K562 (cell line): Measurements from ENCODE around the gene CACNA1C. TPM values are rescaled to one million over a fixed set of nuclear protein-coding genes. Genes with fewer than 3 reads are reported as not detected.

Experiments used
- ATAC-seq: fragments of 200-7000 bp; cut with Tn5 transposase; 3 replicates; pipeline ENCODE4 v1.9.1; 2020; ENCODE audit warnings: moderate library complexity
- BruUV-seq: library from RNA; stranded (reverse); fragments of 400-500 nt; replicated peaks from 2 replicates; lab custom pipeline; 2021; lab: Mats Ljungman, UMichigan
- CTCF ChIA-PET: fragments of 300-600 bp; formaldehyde crosslinking; extraction: SDS; loops from one replicate; lab custom pipeline; 2021; ENCODE audit warnings: low intra/inter-chr PET ratio; lab: Yijun Ruan, JAX
- POLR2A ChIA-PET: fragments of 300-600, 350-650 bp; sonication (Branson Sonifier 250); formaldehyde crosslinking; extraction: SDS; loops from one replicate; lab custom pipeline; 2021; ENCODE audit warnings: antibody characterized with exemption, inconsistent platforms; lab: Yijun Ruan, JAX
- DNase-seq, 4 experiments: peaks; one replicate each; pipeline versions ENCODE4 v3.0.0 to v3.0.0-alpha.2; 2011 to 2018; ENCODE audit warnings: low spot score in 3 of 4, mixed read lengths in 3 of 4; ENCODE audit errors: extremely low read depth in 1 of 4
- FAIRE-seq: peaks from 2 replicates; lab custom pipeline; 2011; peaks lifted over from hg19 to GRCh38; lab: Jason Lieb, UNC
- H2AFZ ChIP-seq: 2 replicates; pipeline ENCODE4 v1.6.0; 2011; ENCODE audit warnings: low read depth, low read length, control low read depth, inconsistent platforms
- H3K27ac ChIP-seq: fragments of 200-600 bp; 3 replicates; pipeline ENCODE4 v1.8.0; 2011; ENCODE audit warnings: low read depth, mild to moderate bottlenecking, control low read depth, inconsistent platforms, low read length, moderate library complexity, mixed read lengths; ENCODE audit errors: extremely low read depth
- H3K27me3 ChIP-seq, 2 experiments: fragments of 300-600 bp in 1 of 2; 2 replicates in 1 of 2; 3 replicates in 1 of 2; pipeline versions ENCODE4 v1.6.0 to v1.8.0; 2011; ENCODE audit warnings: inconsistent platforms in 2 of 2, low read length in 2 of 2, mild to moderate bottlenecking in 1 of 2, mixed read lengths in 1 of 2, moderate library complexity in 1 of 2; ENCODE audit not compliant: control insufficient read depth in 2 of 2, insufficient read depth in 2 of 2
- H3K36me3 ChIP-seq: fragments of 300-600 bp; 3 replicates; pipeline ENCODE4 v1.8.0; 2011; ENCODE audit warnings: mild to moderate bottlenecking, low read length, inconsistent platforms; ENCODE audit not compliant: control insufficient read depth, insufficient read depth
- H3K4me1 ChIP-seq, 2 experiments: fragments of 200-600 bp in 1 of 2; replicated peaks in 1 of 2; 2 replicates in 1 of 2; 3 replicates in 1 of 2; pipeline versions ENCODE4 v1.5.1 to v1.8.0; 2011; ENCODE audit warnings: inconsistent platforms in 2 of 2, low read length in 2 of 2, mild to moderate bottlenecking in 1 of 2, mixed read lengths in 1 of 2, moderate library complexity in 1 of 2; ENCODE audit not compliant: control insufficient read depth in 2 of 2, insufficient read depth in 2 of 2
- H3K4me2 ChIP-seq: 2 replicates; pipeline ENCODE4 v1.6.1; 2011; ENCODE audit warnings: low read length, control low read depth, inconsistent platforms, mixed read lengths; ENCODE audit not compliant: insufficient read depth
- H3K4me3 ChIP-seq: fragments of 200-600 bp; sonication (generic), shearing (Covaris generic); 2 replicates; pipeline ENCODE4 v1.5.1; 2016; ENCODE audit warnings: control low read depth, inconsistent platforms
- H3K79me2 ChIP-seq: fragments of 200-600 bp; 3 replicates; pipeline ENCODE4 v1.8.0; 2011; ENCODE audit warnings: low read length, inconsistent platforms; ENCODE audit not compliant: control insufficient read depth, insufficient read depth
- H3K9ac ChIP-seq, 2 experiments: 2 replicates each; pipeline versions ENCODE4 v1.6.0 to v1.6.1; 2011; ENCODE audit warnings: low read depth in 2 of 2, low read length in 2 of 2, control low read depth in 1 of 2, inconsistent platforms in 1 of 2, mild to moderate bottlenecking in 1 of 2, mixed read lengths in 1 of 2; ENCODE audit not compliant: insufficient read depth in 1 of 2
- H3K9me1 ChIP-seq: one replicate; pipeline ENCODE4 v1.6.0; 2011; ENCODE audit warnings: inconsistent platforms, mild to moderate bottlenecking, low read length, moderate library complexity; ENCODE audit not compliant: control insufficient read depth, insufficient read depth
- H3K9me3 ChIP-seq: replicated peaks from 2 replicates; pipeline ENCODE4 v1.5.1; 2011; ENCODE audit warnings: low read depth, low read length, inconsistent platforms; ENCODE audit not compliant: control insufficient read depth, insufficient read depth
- H4K20me1 ChIP-seq: replicated peaks from 2 replicates; pipeline ENCODE4 v1.6.1; 2011; ENCODE audit warnings: low read length, inconsistent platforms, mixed read lengths; ENCODE audit not compliant: control insufficient read depth, insufficient read depth
- CHCHD3 ChIP-seq: fragments of 250-450 bp; sonication (Bioruptor Pico); IDR thresholded peaks from 2 replicates; pipeline ENCODE4 v2.1.2; 2022; ENCODE audit warnings: mild to moderate bottlenecking
- EP300 ChIP-seq: IDR thresholded peaks from 2 replicates; pipeline ENCODE4 v1.6.1; 2012; ENCODE audit warnings: low read length, improper control_type of control experiment
- HDAC2 ChIP-seq: fragments of 450-650 bp; IDR thresholded peaks from 2 replicates; pipeline ENCODE4 v1.6.1; 2016; ENCODE audit warnings: mild to moderate bottlenecking
- HNRNPL ChIP-seq: fragments of 200-400 bp; formaldehyde crosslinking; IDR thresholded peaks from 2 replicates; pipeline ENCODE4 v1.6.1; 2017; ENCODE audit warnings: low read depth, mild to moderate bottlenecking, low read length
- MCM3 ChIP-seq: fragments of 450-650 bp; IDR thresholded peaks from 2 replicates; pipeline ENCODE4 v1.6.1; 2016
- RBM15 ChIP-seq: fragments of 200-400 bp; formaldehyde crosslinking; IDR thresholded peaks from 2 replicates; pipeline ENCODE4 v1.6.1; 2018; ENCODE audit warnings: mild to moderate bottlenecking, low read length, moderate library complexity; ENCODE audit not compliant: insufficient read depth
- RREB1 ChIP-seq: fragments of 250-450 bp; sonication (Bioruptor Pico); IDR thresholded peaks from 2 replicates; pipeline ENCODE4 v1.4.0; 2020
- ZBTB43 ChIP-seq: sonication (generic); formaldehyde crosslinking; IDR thresholded peaks from 2 replicates; pipeline ENCODE4 v1.8.0; 2023; ENCODE audit warnings: mild to moderate bottlenecking, missing genetic modification reagents
- ZNF586 ChIP-seq: fragments of 450-650 bp; formaldehyde crosslinking; conservative IDR thresholded peaks from 2 replicates; pipeline ENCODE4 v1.4.0; 2020; ENCODE audit warnings: mild to moderate bottlenecking, moderate library complexity
- ZNF77 ChIP-seq: fragments of 250-450 bp; sonication (Bioruptor Pico); IDR thresholded peaks from 2 replicates; pipeline ENCODE4 v1.5.0; 2020
- WGBS: fragments of 100-300 bp; shearing (Covaris generic); methylation state at CpG from one replicate; pipeline ENCODE4 v1.1.6; 2016; ENCODE audit warnings: low coverage, mixed read lengths; ENCODE audit not compliant: insufficient coverage; ENCODE audit errors: missing lambda C conversion rate; 5-methylcytosine and 5-hydroxymethylcytosine counted together
- in situ Hi-C: fragments of 300-500 bp; cut with MboI; formaldehyde crosslinking; loops from 4 replicates; pipeline ENCODE4 v1.15.0; 2018; ENCODE audit warnings: inconsistent platforms, mixed read lengths
- intact Hi-C: fragments of 100-400 bp; cut with micrococcal nuclease; formaldehyde crosslinking; loops from 2 replicates; pipeline ENCODE4 v1.14.2; 2022
- polyA plus RNA-seq, 8 experiments: library from polyadenylated mRNA; depleted of rRNA in 4 of 8; stranded (reverse) in 5 of 8; unstranded in 3 of 8; fragments of >200 nt; fragmentation: Nextera tagmentation in 2 of 8; fragmentation: Illumina TruSeq in 1 of 8; extraction: Ambion mirVana in 2 of 8; extraction: Trizol in 1 of 8; gene quantifications; 2 replicates each; pipeline versions ENCODE4 v1.2.1 to v1.2.3, GENCODE V29; 2011 to 2014; ENCODE audit warnings: inconsistent platforms in 1 of 8, missing spikeins in 1 of 8
- total RNA-seq, 7 experiments: library from RNA; depleted of rRNA in 6 of 7; stranded (reverse); fragments of >200 nt in 6 of 7; fragmentation: Illumina TruSeq in 2 of 7; extraction: Trizol in 2 of 7; gene quantifications; 2 replicates each; pipeline versions ENCODE4 v1.2.1 to v1.2.3, GENCODE V29; 2011 to 2021; ENCODE audit warnings: low replicate concordance in 1 of 7
- TF ChIP-seq, protein P1 (sequence below), 2 experiments: fragments of 150-350 bp in 1 of 2; IDR thresholded peaks; 2 replicates each; pipeline ENCODE4 v1.6.1; 2012 to 2016; ENCODE audit warnings: low read depth in 2 of 2, low read length in 2 of 2, mild to moderate bottlenecking in 1 of 2, moderate library complexity in 1 of 2

The CACNA1C gene
- total and polyA plus RNA-seq, 9 of the 15 experiments (the other 6 are each of a cell fraction or from before 2014, with no cell fraction given): not detected

DNA sequence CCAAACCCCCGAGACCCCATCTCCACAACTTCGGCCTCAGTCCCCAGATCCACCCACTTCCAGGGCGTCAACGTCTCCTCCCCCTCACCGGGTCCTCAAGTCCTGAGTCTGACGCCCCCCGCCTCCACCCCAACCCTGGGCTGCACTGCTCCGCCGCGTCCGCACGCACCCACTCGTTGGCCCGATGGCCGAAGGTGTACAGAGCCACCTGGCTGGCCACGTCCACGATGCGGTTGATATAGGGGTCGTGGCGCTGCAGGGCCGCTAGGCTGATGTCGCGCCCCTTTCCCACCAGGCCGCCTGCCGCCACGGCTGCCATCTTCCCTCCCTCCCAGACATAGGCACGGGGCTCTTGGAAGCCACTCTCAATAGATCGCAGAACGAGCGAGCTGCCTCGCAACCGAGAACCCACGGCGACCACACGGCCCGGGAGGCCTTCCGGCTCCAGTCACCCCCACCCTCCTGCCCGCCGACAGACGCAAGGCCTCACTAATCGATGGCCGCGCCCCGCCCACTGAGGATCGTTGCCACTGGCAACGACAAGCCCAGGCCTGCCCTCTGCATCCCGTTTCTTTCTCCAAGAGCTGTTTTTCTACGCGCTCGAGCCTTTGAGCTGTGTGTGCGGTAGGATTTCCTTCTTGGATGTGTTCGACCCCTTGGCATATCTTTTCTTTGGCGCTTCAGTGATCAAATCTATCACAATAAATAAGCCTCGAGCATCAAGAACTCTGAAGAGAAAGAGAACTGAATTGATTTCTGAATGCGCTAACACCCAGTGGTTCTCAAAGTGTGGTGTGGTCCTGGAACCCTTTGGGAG is 48.5 kb upstream of the CACNA1C start, which contains the start of gene DCP1B:
DCP1B (minus strand) TSS at position 345 of the 817 bp plus-strand sequence; CDS start at position 319, 26 bp downstream.
- BruUV-seq: no TSS peak
- WGBS: 8% methylated on average over 25 of the region's 55 CpGs
- H3K9me1 ChIP-seq: no peaks in the 10 kb centered on the region
- peaks cover 10% of the 10 kb centered on the region; the same call in 2 of the 3 replicates for H3K79me2 ChIP-seq
- FAIRE-seq (peak; percentile 92), DNase-seq (peak; percentile 87 to 93 (median 90)), ATAC-seq (peak; percentile 100)
- no peaks in the 10 kb centered on the region for H4K20me1 ChIP-seq
- intact Hi-C loops (loop anchor here (2.0 kb wide), 1 partner anchor 26 kb away; no protein-coding TSS in a partner anchor), in situ Hi-C loops (no loop called here)
- H2AFZ ChIP-seq: peak within 1 kb of the TSS; percentile 97
- CTCF ChIA-PET: no interaction called here
- H3K4me1 ChIP-seq: peaks cover 0 to 3% of the 10 kb centered on the region in 2 experiments; a peak in 1 of 5 replicates
- H3K27me3 ChIP-seq: no peaks in the 10 kb centered on the region
- peak within 1 kb of the TSS; percentile 70 for H3K27ac ChIP-seq
- peak within 1 kb of the TSS; percentile 94 for H3K4me3 ChIP-seq
- peak within 1 kb of the TSS; percentile 81 to 94 for H3K9ac ChIP-seq
- H3K9me3 ChIP-seq: no peaks in the 10 kb centered on the region
- POLR2A ChIA-PET: interaction anchor here (0.7 kb wide), 4 partner anchors 18 to 1594 kb away, joined by 3 to 4 read pairs (median 3); no protein-coding TSS in a partner anchor
- H3K36me3 ChIP-seq: no peaks in the 10 kb centered on the region
- peak within 1 kb of the TSS; percentile 97 for H3K4me2 ChIP-seq
- TF ChIP-seq EP300: no peak
- TF ChIP-seq ZBTB43 (CRISPR knock-in tag): no peak
- TF ChIP-seq HNRNPL: no peak
- TF ChIP-seq RREB1 (CRISPR knock-in tag): no peak
- TF ChIP-seq RBM15: no peak
- TF ChIP-seq HDAC2: no peak
- TF ChIP-seq ZNF586 (CRISPR knock-in tag): no peak
- TF ChIP-seq MCM3: no peak
- TF ChIP-seq, protein P1, sequence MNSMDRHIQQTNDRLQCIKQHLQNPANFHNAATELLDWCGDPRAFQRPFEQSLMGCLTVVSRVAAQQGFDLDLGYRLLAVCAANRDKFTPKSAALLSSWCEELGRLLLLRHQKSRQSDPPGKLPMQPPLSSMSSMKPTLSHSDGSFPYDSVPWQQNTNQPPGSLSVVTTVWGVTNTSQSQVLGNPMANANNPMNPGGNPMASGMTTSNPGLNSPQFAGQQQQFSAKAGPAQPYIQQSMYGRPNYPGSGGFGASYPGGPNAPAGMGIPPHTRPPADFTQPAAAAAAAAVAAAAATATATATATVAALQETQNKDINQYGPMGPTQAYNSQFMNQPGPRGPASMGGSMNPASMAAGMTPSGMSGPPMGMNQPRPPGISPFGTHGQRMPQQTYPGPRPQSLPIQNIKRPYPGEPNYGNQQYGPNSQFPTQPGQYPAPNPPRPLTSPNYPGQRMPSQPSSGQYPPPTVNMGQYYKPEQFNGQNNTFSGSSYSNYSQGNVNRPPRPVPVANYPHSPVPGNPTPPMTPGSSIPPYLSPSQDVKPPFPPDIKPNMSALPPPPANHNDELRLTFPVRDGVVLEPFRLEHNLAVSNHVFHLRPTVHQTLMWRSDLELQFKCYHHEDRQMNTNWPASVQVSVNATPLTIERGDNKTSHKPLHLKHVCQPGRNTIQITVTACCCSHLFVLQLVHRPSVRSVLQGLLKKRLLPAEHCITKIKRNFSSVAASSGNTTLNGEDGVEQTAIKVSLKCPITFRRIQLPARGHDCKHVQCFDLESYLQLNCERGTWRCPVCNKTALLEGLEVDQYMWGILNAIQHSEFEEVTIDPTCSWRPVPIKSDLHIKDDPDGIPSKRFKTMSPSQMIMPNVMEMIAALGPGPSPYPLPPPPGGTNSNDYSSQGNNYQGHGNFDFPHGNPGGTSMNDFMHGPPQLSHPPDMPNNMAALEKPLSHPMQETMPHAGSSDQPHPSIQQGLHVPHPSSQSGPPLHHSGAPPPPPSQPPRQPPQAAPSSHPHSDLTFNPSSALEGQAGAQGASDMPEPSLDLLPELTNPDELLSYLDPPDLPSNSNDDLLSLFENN (IDR thresholded peaks at IDR 0.05; ENCODE audit: low read depth in 2 of 2, low read length in 2 of 2): peak in 1 of 2 experiments; percentile 91; a peak in 2 of 4 replicates
- TF ChIP-seq ZNF77 (CRISPR knock-in tag): no peak
- TF ChIP-seq CHCHD3 (CRISPR knock-in tag): no peak
